Measurements from ENCODE around the gene UBXN10.

UBXN10 gene

DNA sequence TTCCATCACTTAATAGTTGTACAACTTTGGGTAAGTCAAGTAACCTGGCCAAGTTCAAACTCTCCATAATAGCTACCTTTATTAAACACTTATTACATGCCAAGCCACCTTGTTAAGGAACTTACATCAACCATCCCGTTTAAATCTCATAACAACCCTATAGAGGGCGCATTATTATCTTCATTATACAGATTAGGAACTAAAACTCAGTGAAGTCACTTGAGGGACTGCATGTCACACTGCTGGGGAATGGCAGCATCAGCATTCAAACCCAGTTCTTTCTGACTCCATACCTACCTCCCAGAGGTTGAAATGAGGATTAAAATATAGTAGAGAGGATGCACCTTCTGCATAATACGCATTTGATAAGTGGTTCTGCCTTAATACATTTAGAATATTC is 47.5 kb downstream of the UBXN10 start:
- CTCF ChIA-PET: interaction anchor here (1.0 to 1.5 kb wide), 4 partner anchors 18 to 257 kb away, joined by 3 to 5 read pairs (median 4); no protein-coding TSS in a partner anchor
- no peak for DNase-seq
- no peaks in the 10 kb centered on the region for H3K36me3 Mint-ChIP-seq
- no peaks in the 10 kb centered on the region for H3K4me1 Mint-ChIP-seq
- no peaks in the 10 kb centered on the region for H3K9me3 Mint-ChIP-seq
- peaks cover 58% of the 10 kb centered on the region for H3K27me3 Mint-ChIP-seq
- H3K27ac Mint-ChIP-seq: no peak overlapping the region
- H3K4me3 Mint-ChIP-seq: no peak overlapping the region

- Mint-ChIP-seq H3K36me3 (no peaks in the 10 kb centered on the region), H3K27ac (no peak overlapping the region), H3K4me1 (no peaks in the 10 kb centered on the region), H3K27me3 (peaks cover 54% of the 10 kb centered on the region), H3K9me3 (no peaks in the 10 kb centered on the region), H3K4me3 (no peak overlapping the region)
- CTCF ChIA-PET: interaction anchor here (1.0 to 1.5 kb wide), 4 partner anchors 18 to 257 kb away, joined by 3 to 5 read pairs (median 4); no protein-coding TSS in a partner anchor
- no peak for DNase-seq
Measured at GRCh38 chr1:20233866-20234265, 48.0 kb downstream of the UBXN10 start.

DNA sequence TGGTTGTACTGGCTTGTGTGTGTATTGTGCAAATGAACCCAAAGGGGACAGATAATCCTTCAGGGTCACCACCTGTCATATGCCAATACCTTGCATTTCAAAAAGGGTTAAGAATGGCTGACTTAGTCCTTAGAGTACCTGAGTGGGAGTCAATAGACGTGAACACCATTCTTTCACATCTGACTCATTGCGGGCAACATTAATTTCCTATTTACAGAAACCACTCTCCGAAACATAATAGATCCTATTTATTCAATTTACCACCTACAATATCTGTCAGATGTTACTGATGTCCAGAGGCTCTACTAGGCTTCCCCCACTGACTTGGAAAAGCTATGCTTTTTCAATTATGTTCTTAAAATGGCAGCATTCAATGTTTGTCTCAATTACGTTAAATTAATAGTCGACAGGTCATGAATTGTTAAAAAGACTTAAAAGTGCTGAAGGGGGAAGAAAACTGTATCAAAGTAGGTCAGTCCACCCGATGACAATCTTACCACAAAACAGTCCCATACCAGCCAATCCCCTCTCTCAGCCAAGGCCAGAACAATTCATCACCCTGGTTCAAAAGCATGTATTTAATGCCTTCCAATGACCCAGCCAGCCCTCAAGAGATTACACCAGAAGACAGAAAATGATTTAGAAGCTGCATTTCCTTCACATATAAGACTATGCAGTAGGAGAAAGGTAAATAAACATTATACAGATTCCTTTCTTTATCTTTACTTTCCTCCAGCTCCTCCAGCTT is 49.1 kb downstream of the UBXN10 start:
- no peak for DNase-seq
- Mint-ChIP-seq H3K36me3 (no peaks in the 10 kb centered on the region), H3K27ac (no peak overlapping the region), H3K4me3 (no peak overlapping the region), H3K4me1 (no peaks in the 10 kb centered on the region), H3K9me3 (no peaks in the 10 kb centered on the region), H3K27me3 (peaks cover 58% of the 10 kb centered on the region)
- CTCF ChIA-PET: interaction anchor here (1.0 to 1.5 kb wide), 5 partner anchors 17 to 259 kb away, joined by 3 to 5 read pairs (median 4); no protein-coding TSS in a partner anchor

DNA sequence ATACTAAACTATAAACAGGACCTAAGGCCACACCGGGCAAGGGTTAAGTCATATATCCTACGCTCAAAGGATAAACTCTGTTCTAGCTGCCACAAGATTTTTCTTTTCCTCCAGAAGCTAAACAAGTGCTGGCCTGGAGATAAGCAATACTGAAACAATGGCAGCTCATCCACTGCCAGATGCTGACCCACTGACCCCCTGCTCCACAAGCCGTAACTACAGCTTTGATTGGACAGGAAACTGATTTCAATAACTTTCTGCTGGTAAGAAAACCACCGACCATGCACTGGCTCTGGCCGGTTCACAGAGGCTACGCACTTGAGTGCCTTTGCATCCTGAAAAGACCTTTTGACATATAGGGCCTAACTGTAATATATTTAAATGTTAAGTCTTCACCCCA is 51.8 kb downstream of the UBXN10 start:
- DNase-seq: no peak
- H3K36me3 Mint-ChIP-seq: no peaks in the 10 kb centered on the region
- H3K9me3 Mint-ChIP-seq: no peaks in the 10 kb centered on the region
- no peaks in the 10 kb centered on the region for H3K4me1 Mint-ChIP-seq
- H3K27ac Mint-ChIP-seq: no peak overlapping the region
- no peak overlapping the region for H3K4me3 Mint-ChIP-seq
- CTCF ChIA-PET: interaction anchor here (1.0 kb wide), 1 partner anchor 42 kb away, joined by 4 read pairs; no protein-coding TSS in a partner anchor
- peaks cover 51% of the 10 kb centered on the region for H3K27me3 Mint-ChIP-seq

GRCh38 chr1:20240012-20240411 is 54.1 kb downstream of the UBXN10 start:
- no peak for DNase-seq
- no peak overlapping the region for H3K4me3 Mint-ChIP-seq
- no peaks in the 10 kb centered on the region for H3K9me3 Mint-ChIP-seq
- H3K27ac Mint-ChIP-seq: no peak overlapping the region
- H3K4me1 Mint-ChIP-seq: no peaks in the 10 kb centered on the region
- CTCF ChIA-PET: no interaction called here
- no peaks in the 10 kb centered on the region for H3K36me3 Mint-ChIP-seq
- H3K27me3 Mint-ChIP-seq: peaks cover 42% of the 10 kb centered on the region

- no peak for DNase-seq
- Mint-ChIP-seq H3K4me1 (peaks cover under 1% of the 10 kb centered on the region), H3K9me3 (no peaks in the 10 kb centered on the region), H3K27me3 (peaks cover 32% of the 10 kb centered on the region), H3K36me3 (no peaks in the 10 kb centered on the region), H3K27ac (no peak overlapping the region), H3K4me3 (no peak overlapping the region)
- CTCF ChIA-PET: no interaction called here
Measured at GRCh38 chr1:20242890-20243479, 57.1 kb downstream of the UBXN10 start.
